ENCODE data around the gene ALAS1. TPM values are rescaled to one million over a fixed set of nuclear protein-coding genes. Genes with fewer than 3 reads are reported as not detected.

The ALAS1 gene
- polyA plus RNA-seq, 3 donors = 47.1 to 54.5 (median 48.8) TPM

DNA sequence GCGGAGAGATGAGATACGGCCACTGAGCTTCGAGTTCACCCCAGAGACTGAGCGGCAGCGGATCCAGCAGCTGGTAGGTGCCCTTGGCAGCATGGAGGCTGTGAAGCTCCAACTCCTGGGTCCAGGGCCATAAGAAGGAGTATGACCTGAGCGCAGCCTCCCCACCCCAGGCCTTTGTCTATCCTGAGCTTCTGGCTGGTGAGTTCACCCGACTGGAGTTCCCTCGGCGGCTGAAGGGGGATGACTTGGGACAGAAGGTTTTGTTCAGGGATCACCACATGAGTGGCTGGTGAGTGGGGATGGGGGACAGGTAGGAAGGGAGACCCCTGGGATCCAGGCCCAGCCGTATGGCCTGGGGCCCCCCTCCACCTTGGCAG lies 50.2 kb downstream of the ALAS1 start:
- DNase-seq = no peak

GRCh38 chr3:52248816-52249547 lies 51.0 kb downstream of the ALAS1 start:
- DNase-seq = no peak

DNA sequence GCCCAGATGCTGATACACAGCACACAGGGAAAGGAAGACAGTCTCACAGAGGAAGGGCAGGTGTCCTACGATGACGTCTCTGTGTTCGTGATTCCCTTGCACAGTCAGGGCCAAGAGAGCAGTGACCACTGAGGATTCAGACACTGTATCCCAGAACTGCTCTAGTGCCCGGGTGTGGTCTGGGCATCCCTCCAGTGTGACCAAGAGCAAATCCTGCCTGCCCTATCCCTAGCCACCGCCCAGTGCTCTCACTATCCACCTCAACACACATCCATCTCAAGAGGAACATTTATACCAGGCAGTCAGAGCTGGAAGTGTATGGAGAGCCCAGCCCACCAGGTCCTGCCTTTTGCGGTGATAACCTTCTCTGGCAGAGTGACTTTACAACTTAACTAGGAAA lies 51.7 kb downstream of the ALAS1 start:
- DNase-seq = no peak

- DNase-seq = no peak
Measured at GRCh38 chr3:52250122-52250521, 52.2 kb downstream of the ALAS1 start.

- no peak for DNase-seq
Measured at GRCh38 chr3:52253314-52254304, 55.6 kb downstream of the ALAS1 start.

DNA sequence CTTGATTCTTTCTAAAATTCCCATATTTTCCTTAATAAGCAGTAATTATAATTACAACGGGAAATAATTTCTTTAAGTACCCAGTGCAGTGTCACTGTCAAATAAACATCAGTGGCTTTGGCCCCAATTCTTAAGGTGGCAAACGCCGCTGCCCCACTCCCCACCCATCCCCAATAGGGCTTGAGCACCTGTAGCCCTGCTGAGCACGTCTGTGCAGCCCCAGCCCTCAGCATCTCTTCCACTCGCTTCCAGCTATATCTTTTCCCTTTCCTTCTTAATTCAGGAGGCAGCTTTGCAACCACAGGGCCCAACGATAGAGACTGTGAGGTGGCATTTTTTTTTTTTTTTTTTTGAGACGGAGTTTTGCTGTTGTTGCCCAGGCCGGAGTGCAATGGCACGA lies 56.6 kb downstream of the ALAS1 start:
- DNase-seq = no peak

- DNase-seq = no peak
Measured at GRCh38 chr3:52256159-52256558, 58.2 kb downstream of the ALAS1 start.

GRCh38 chr3:52256622-52257021 lies 58.7 kb downstream of the ALAS1 start:
- DNase-seq = no peak

DNA sequence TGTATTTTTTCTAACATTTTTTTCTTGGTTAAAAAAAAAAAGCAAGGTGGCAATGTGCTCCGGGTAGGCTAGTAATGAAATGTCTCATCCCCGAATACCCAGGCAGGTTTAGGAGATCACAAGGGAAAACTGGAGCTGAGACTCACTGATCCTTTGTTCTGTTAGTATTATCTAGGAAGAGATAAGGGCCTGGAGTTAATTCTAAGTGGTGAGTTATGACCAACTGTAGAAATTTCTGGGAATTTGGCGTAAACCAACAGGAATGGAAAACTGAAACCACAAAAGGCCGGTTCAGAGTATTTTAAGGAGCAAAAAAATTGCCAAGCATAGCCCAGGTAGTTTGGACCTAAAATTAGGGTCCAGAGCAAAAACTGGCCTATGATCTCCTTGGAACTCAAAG lies 60.0 kb downstream of the ALAS1 start:
- no peak for DNase-seq

GRCh38 chr3:52259035-52259434 lies 61.1 kb downstream of the ALAS1 start:
- no peak for DNase-seq

DNA sequence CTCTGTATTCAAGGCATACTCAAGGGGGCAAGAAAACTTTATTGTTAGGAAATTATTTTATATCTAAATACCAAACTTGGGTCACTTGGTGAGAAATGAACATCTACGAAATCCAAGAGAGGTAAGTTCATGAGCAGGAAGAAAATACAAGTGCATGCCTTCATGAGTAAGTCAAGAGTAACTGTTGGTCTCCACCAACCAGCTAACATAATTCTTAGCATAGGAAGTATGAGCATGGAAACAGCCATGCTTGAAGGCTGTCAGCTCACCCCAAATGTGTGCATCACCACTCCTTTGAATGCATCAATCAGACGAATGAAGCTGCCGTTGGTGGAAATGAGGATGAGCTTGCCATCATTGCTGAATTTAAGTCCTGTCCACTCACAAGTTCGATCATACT lies 61.5 kb downstream of the ALAS1 start:
- DNase-seq = no peak

GRCh38 chr3:52262447-52262846 lies 64.5 kb downstream of the ALAS1 start:
- DNase-seq = no peak

Other genes with a start within 250 kb of the ALAS1 start
- under 1 TPM; 0.64 to 0.77 (median 0.74) TPM for gene GPR62, start 242.8 kb upstream of the ALAS1 start, polyA plus RNA-seq (ENCODE audit: insufficient read length in 3 of 3)
- gene PCBP4, start 230.7 kb upstream of the ALAS1 start, polyA plus RNA-seq (ENCODE audit: insufficient read length in 3 of 3) = 10 to 100 TPM; 64.2 to 79.1 (median 73.4) TPM
- 10 to 100 TPM; 81.3 to 92.2 (median 91.9) TPM for gene ABHD14B, start 224.1 kb upstream of the ALAS1 start, polyA plus RNA-seq (ENCODE audit: insufficient read length in 3 of 3)
- 10 to 100 TPM; 22.8 to 31.8 (median 26.8) TPM for gene ABHD14A, start 223.1 kb upstream of the ALAS1 start, polyA plus RNA-seq (ENCODE audit: insufficient read length in 3 of 3)
- gene ACY1, start 214.6 kb upstream of the ALAS1 start, polyA plus RNA-seq (ENCODE audit: insufficient read length in 3 of 3) = 100 to 1,000 TPM; 120 to 128 (median 127) TPM
- gene RPL29, start 202.3 kb upstream of the ALAS1 start, polyA plus RNA-seq (ENCODE audit: insufficient read length in 3 of 3) = 1,000 to 10,000 TPM; 1,596 to 1,901 (median 1,807) TPM
- gene DUSP7, start 141.6 kb upstream of the ALAS1 start, polyA plus RNA-seq (ENCODE audit: insufficient read length in 3 of 3) = 10 to 100 TPM; 16.6 to 20.7 (median 17.5) TPM
- 1 to 10 TPM; 8.9 to 9.4 (median 9.0) TPM for gene POC1A, start 43.7 kb upstream of the ALAS1 start, polyA plus RNA-seq (ENCODE audit: insufficient read length in 3 of 3)
- gene TLR9, start 27.5 kb downstream of the ALAS1 start, polyA plus RNA-seq (ENCODE audit: insufficient read length in 3 of 3) = under 1 TPM; 0.09 to 0.36 (median 0.28) TPM
- 10 to 100 TPM; 29.6 to 38.3 (median 35.9) TPM for gene TWF2, start 41.0 kb downstream of the ALAS1 start, polyA plus RNA-seq (ENCODE audit: insufficient read length in 3 of 3)
- gene PPM1M, start 47.6 kb downstream of the ALAS1 start, polyA plus RNA-seq (ENCODE audit: insufficient read length in 3 of 3) = 10 to 100 TPM; 18.1 to 19.9 (median 19.0) TPM
- 10 to 100 TPM; 92.6 to 93.6 (median 92.9) TPM for gene WDR82, start 80.5 kb downstream of the ALAS1 start, polyA plus RNA-seq (ENCODE audit: insufficient read length in 3 of 3)
- gene GLYCTK, start 89.7 kb downstream of the ALAS1 start, polyA plus RNA-seq (ENCODE audit: insufficient read length in 3 of 3) = 10 to 100 TPM; 44.4 to 49.3 (median 45.8) TPM
- 10 to 100 TPM in 2 of 3 donors, 1 to 10 TPM in 1; 8.2 to 15.9 (median 13.6) TPM for gene DNAH1, start 118.2 kb downstream of the ALAS1 start, polyA plus RNA-seq (ENCODE audit: insufficient read length in 3 of 3)
- gene BAP1, start 211.8 kb downstream of the ALAS1 start, polyA plus RNA-seq (ENCODE audit: insufficient read length in 3 of 3) = 10 to 100 TPM; 81.6 to 89.2 (median 82.3) TPM
- gene PHF7, start 212.5 kb downstream of the ALAS1 start, polyA plus RNA-seq (ENCODE audit: insufficient read length in 3 of 3) = 10 to 100 TPM in 2 of 3 donors, 1 to 10 TPM in 1; 7.6 to 13.0 (median 10.8) TPM
- 10 to 100 TPM; 30.0 to 34.1 (median 32.7) TPM for gene SEMA3G, start 246.9 kb downstream of the ALAS1 start, polyA plus RNA-seq (ENCODE audit: insufficient read length in 3 of 3)

All from renal pelvis (tissue), 4 donors.